GM19467 (cell line): ENCODE data around the gene BCAN.
"Not testable (repeated sequence)": the region's sequence is repeated elsewhere in the genome, so short reads cannot be mapped to it uniquely, and the experiment has no call there.

Experiments
- ATAC-seq: cut with Tn5 transposase; IDR thresholded peaks from one replicate; pipeline ENCODE4 v1.9.1; 2021; ENCODE audit warnings: mild to moderate bottlenecking, moderate library complexity; ENCODE audit not compliant: unreplicated experiment

The BCAN gene

GRCh38 chr1:156616463-156616862, 25.5 kb upstream of the BCAN start:
- ATAC-seq = no peak

- ATAC-seq = no peak
Measured at GRCh38 chr1:156618853-156619581, 22.9 kb upstream of the BCAN start, which contains the start of gene HAPLN2. Gene HAPLN2 (plus strand): TSS chr1:156619415. CDS start chr1:156623491, 4,076 bp downstream.

GRCh38 chr1:156619582-156619955, 22.3 kb upstream of the BCAN start:
- no peak for ATAC-seq

GRCh38 chr1:156622581-156623297, 19.2 kb upstream of the BCAN start:
- ATAC-seq = no peak

- no peak for ATAC-seq
Measured at GRCh38 chr1:156623946-156624813, 17.7 kb upstream of the BCAN start.

GRCh38 chr1:156624814-156625435, 17.0 kb upstream of the BCAN start:
- ATAC-seq = no peak

GRCh38 chr1:156625436-156626078, 16.4 kb upstream of the BCAN start:
- no peak for ATAC-seq

GRCh38 chr1:156626079-156626438, 15.9 kb upstream of the BCAN start:
- no peak for ATAC-seq

- no peak for ATAC-seq
Measured at GRCh38 chr1:156627313-156627880, 14.5 kb upstream of the BCAN start.

GRCh38 chr1:156629823-156630449, 12.0 kb upstream of the BCAN start:
- ATAC-seq = no peak

- not testable (repeated sequence) for ATAC-seq
Measured at GRCh38 chr1:156631152-156631551, 10.8 kb upstream of the BCAN start.

GRCh38 chr1:156632355-156632754, 9.6 kb upstream of the BCAN start:
- ATAC-seq = no peak

- no peak for ATAC-seq
Measured at GRCh38 chr1:156638189-156638985, 3.5 kb upstream of the BCAN start.

GRCh38 chr1:156639601-156640101, 2.3 kb upstream of the BCAN start:
- no peak for ATAC-seq

- no peak for ATAC-seq
Measured at GRCh38 chr1:156640842-156641706, 843 bp upstream of the BCAN start.

GRCh38 chr1:156642265-156643048, 540 bp downstream of the BCAN start:
- no peak for ATAC-seq
